ENCODE results near the gene RETN. TPM values are rescaled to one million over a fixed set of nuclear protein-coding genes. Genes with fewer than 3 reads are reported as not detected.

The RETN gene
- total RNA-seq, 1 donor, result not detected

DNA sequence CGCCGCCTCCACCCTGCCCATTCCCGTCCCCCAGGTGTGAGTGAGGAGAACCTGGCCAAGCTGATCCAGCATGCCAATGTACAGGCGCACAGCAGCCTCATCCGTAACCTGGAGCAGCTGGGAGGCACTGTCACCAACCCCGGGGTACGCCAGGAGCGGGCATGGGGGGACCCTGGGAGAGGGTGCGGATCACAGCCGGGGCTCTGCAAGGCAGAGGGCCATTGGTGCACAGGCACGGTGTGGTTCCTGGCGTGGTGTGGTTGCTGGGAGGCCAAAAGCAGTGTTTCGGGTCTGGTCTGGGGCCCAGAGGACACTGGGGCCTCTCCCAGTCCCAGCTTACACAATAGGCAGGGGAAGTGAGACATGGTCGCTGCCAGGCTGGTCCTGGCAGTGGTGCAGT is 23.7 kb upstream of the RETN start:
- TF ChIP-seq, protein P1, sequence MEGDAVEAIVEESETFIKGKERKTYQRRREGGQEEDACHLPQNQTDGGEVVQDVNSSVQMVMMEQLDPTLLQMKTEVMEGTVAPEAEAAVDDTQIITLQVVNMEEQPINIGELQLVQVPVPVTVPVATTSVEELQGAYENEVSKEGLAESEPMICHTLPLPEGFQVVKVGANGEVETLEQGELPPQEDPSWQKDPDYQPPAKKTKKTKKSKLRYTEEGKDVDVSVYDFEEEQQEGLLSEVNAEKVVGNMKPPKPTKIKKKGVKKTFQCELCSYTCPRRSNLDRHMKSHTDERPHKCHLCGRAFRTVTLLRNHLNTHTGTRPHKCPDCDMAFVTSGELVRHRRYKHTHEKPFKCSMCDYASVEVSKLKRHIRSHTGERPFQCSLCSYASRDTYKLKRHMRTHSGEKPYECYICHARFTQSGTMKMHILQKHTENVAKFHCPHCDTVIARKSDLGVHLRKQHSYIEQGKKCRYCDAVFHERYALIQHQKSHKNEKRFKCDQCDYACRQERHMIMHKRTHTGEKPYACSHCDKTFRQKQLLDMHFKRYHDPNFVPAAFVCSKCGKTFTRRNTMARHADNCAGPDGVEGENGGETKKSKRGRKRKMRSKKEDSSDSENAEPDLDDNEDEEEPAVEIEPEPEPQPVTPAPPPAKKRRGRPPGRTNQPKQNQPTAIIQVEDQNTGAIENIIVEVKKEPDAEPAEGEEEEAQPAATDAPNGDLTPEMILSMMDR (IDR thresholded peaks at IDR 0.05; ENCODE audit: extremely low read depth, low read depth, low read length), result no peak
- Histone ChIP-seq H3K4me1 (ENCODE audit: insufficient read depth, low read length) (no peaks in the 10 kb centered on the region), H3K27me3 (ENCODE audit: insufficient read depth, low read length) (no peaks in the 10 kb centered on the region), H4K20me1 (ENCODE audit: insufficient read depth, low read length) (no peaks in the 10 kb centered on the region), H3K4me2 (ENCODE audit: insufficient read depth, low read length) (no peak overlapping the region), H3K79me2 (ENCODE audit: insufficient read depth, low read length) (no peaks in the 10 kb centered on the region), H3K4me3 (ENCODE audit: insufficient read depth, low read length) (no peak overlapping the region), H2AFZ (ENCODE audit: low read length) (no peak overlapping the region), H3K36me3 (ENCODE audit: insufficient read depth, low read length) (no peaks in the 10 kb centered on the region), H3K27ac (ENCODE audit: low read depth, low read length) (no peak overlapping the region), H3K9me3 (ENCODE audit: low read depth, low read length) (no peaks in the 10 kb centered on the region)
- DNase-seq (ENCODE audit: insufficient read length, low spot score, missing footprints), result peak; percentile 80

DNA sequence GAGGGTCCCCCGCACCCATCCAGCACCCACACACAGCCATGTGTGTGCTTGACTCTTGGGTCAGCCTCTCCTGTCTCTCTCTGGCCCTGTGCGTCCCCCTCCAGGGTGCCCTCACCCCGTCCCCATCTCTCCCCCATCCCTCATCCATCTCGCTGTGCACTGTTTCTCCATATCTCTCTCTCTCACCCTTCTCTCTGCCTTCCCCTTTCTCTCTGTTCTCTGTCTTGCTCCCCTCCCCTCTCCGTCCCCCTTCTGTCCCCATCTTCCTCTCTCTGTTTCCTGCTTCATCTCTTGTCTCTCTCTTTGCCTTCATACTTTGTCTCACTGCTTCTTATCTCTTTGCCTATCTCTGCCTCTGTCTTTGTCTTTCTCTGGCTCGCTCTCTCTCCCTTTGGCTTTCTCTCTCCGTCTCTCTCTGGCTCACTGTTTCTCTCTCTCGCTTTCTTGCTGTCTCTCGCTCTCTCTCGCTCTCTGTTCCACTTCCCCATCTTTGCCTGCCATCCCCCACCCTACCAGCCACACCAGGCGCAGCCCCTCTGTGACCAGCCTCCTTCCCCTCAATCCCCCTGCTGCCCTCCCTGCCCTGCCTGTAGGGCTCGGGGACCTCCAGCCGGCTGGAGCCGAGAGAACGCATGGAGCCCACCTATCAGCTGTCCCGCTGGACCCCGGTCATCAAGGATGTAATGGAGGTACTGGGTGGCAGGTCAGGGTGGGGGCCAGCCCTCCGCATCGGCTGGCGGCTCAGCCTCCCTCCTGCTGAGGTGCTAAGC is 23.0 kb upstream of the RETN start:
- Histone ChIP-seq H4K20me1 (ENCODE audit: insufficient read depth, low read length) (no peaks in the 10 kb centered on the region), H3K36me3 (ENCODE audit: insufficient read depth, low read length) (no peaks in the 10 kb centered on the region), H3K9me3 (ENCODE audit: low read depth, low read length) (no peaks in the 10 kb centered on the region), H3K4me2 (ENCODE audit: insufficient read depth, low read length) (no peak overlapping the region), H3K4me1 (ENCODE audit: insufficient read depth, low read length) (no peaks in the 10 kb centered on the region), H2AFZ (ENCODE audit: low read length) (no peak overlapping the region), H3K79me2 (ENCODE audit: insufficient read depth, low read length) (no peaks in the 10 kb centered on the region), H3K27ac (ENCODE audit: low read depth, low read length) (no peak overlapping the region), H3K4me3 (ENCODE audit: insufficient read depth, low read length) (no peak overlapping the region), H3K27me3 (ENCODE audit: insufficient read depth, low read length) (no peaks in the 10 kb centered on the region)
- peak; percentile 81 for DNase-seq (ENCODE audit: insufficient read length, low spot score, missing footprints)
- TF ChIP-seq, protein P1 (IDR thresholded peaks at IDR 0.05; ENCODE audit: extremely low read depth, low read depth, low read length), result no peak

DNA sequence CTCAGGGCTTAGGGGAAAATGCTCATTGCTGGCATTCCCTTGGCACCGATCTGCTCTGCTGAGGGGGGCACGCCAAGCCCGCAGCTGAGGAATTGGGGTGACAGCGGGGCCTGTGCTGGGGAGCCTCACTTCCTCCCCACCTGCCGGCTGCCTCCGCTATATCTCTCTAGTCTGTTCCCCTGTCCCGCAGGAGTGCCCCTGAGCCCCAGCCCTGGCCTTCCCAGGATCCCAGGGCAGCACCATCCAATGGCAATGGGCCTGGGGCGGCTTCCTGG is 22.5 kb upstream of the RETN start:
- no peak for DNase-seq (ENCODE audit: insufficient read length, low spot score, missing footprints)
- Histone ChIP-seq H3K4me3 (ENCODE audit: insufficient read depth, low read length) (no peak overlapping the region), H3K9me3 (ENCODE audit: low read depth, low read length) (no peaks in the 10 kb centered on the region), H3K4me2 (ENCODE audit: insufficient read depth, low read length) (no peak overlapping the region), H3K36me3 (ENCODE audit: insufficient read depth, low read length) (no peaks in the 10 kb centered on the region), H3K4me1 (ENCODE audit: insufficient read depth, low read length) (no peaks in the 10 kb centered on the region), H3K27ac (ENCODE audit: low read depth, low read length) (no peak overlapping the region), H3K27me3 (ENCODE audit: insufficient read depth, low read length) (no peaks in the 10 kb centered on the region), H4K20me1 (ENCODE audit: insufficient read depth, low read length) (no peaks in the 10 kb centered on the region), H2AFZ (ENCODE audit: low read length) (no peak overlapping the region), H3K79me2 (ENCODE audit: insufficient read depth, low read length) (no peaks in the 10 kb centered on the region)
- TF ChIP-seq, protein P1 (IDR thresholded peaks at IDR 0.05; ENCODE audit: extremely low read depth, low read depth, low read length), result no peak

DNA sequence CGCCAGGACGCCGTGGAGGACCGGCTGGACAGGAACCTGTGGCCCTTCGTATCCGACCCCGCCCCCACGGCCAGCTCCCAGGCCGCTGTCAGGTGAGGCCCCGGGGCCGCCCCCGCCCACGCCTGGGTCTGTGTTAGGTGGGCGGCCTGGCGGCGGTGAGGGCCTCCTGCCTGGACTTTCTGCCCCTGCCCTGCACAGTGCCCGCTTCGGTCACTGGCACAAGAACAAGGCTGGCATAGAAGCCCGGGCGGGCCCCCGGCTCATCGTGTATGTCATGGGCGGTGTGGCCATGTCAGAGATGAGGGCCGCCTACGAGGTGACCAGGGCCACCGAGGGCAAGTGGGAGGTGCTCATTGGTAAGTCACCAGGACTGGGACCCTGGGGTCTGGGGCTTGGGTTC is 21.7 kb upstream of the RETN start:
- Histone ChIP-seq H3K36me3 (ENCODE audit: insufficient read depth, low read length) (no peaks in the 10 kb centered on the region), H2AFZ (ENCODE audit: low read length) (no peak overlapping the region), H3K27me3 (ENCODE audit: insufficient read depth, low read length) (no peaks in the 10 kb centered on the region), H3K4me3 (ENCODE audit: insufficient read depth, low read length) (no peak overlapping the region), H3K4me2 (ENCODE audit: insufficient read depth, low read length) (no peak overlapping the region), H3K4me1 (ENCODE audit: insufficient read depth, low read length) (peaks cover 1% of the 10 kb centered on the region), H4K20me1 (ENCODE audit: insufficient read depth, low read length) (no peaks in the 10 kb centered on the region), H3K9me3 (ENCODE audit: low read depth, low read length) (no peaks in the 10 kb centered on the region), H3K27ac (ENCODE audit: low read depth, low read length) (no peak overlapping the region), H3K79me2 (ENCODE audit: insufficient read depth, low read length) (no peaks in the 10 kb centered on the region)
- TF ChIP-seq, protein P1 (IDR thresholded peaks at IDR 0.05; ENCODE audit: extremely low read depth, low read depth, low read length), result no peak
- peak; percentile 8 for DNase-seq (ENCODE audit: insufficient read length, low spot score, missing footprints)

Data from osteoblast (primary cell).